Mesenchymal stem cell (in vitro differentiated cells and primary cell): ENCODE data around the gene EFHC1.

Experiments used
- DNase-seq: peaks from one replicate; pipeline ENCODE4 v3.0.0-alpha.2; 2013
- H2AFZ ChIP-seq: one replicate; pipeline ENCODE4 v1.6.1; 2013; ENCODE audit warnings: low read depth, mild to moderate bottlenecking, control low read depth, inconsistent platforms, low read length, moderate library complexity
- H2AK5ac ChIP-seq: 2 replicates; pipeline ENCODE4 v1.6.1; 2013; ENCODE audit warnings: low read length, moderate library complexity, mild to moderate bottlenecking, inconsistent platforms; ENCODE audit not compliant: severe bottlenecking
- H2BK120ac ChIP-seq: one replicate; pipeline ENCODE4 v1.6.1; 2013; ENCODE audit warnings: low read depth, mild to moderate bottlenecking, inconsistent platforms, low read length, moderate library complexity
- H2BK12ac ChIP-seq, 2 experiments: one replicate each; pipeline ENCODE4 v1.6.1; 2013; ENCODE audit warnings: inconsistent platforms in 2 of 2, low read length in 2 of 2, mild to moderate bottlenecking in 2 of 2, moderate library complexity in 2 of 2, control low read depth in 1 of 2
- H2BK15ac ChIP-seq: one replicate; pipeline ENCODE4 v1.6.1; 2013; ENCODE audit warnings: mild to moderate bottlenecking, low read depth, inconsistent platforms; ENCODE audit not compliant: poor library complexity, severe bottlenecking
- H2BK5ac ChIP-seq: 2 replicates; pipeline ENCODE4 v1.6.1; 2013; ENCODE audit warnings: low read depth, mild to moderate bottlenecking, low read length, control low read depth, inconsistent platforms; ENCODE audit not compliant: poor library complexity, severe bottlenecking
- H3K14ac ChIP-seq, 2 experiments: one replicate each; pipeline ENCODE4 v1.6.1; 2013; ENCODE audit warnings: inconsistent platforms in 2 of 2, low read length in 2 of 2, control low read depth in 1 of 2, mild to moderate bottlenecking in 1 of 2, moderate library complexity in 1 of 2
- H3K18ac ChIP-seq, 2 experiments: one replicate each; pipeline ENCODE4 v1.6.1; 2013; ENCODE audit warnings: inconsistent platforms in 2 of 2, low read length in 2 of 2, control low read depth in 1 of 2, low read depth in 1 of 2, mild to moderate bottlenecking in 1 of 2
- H3K23ac ChIP-seq, 2 experiments: one replicate each; pipeline ENCODE4 v1.6.1; 2013; ENCODE audit warnings: inconsistent platforms in 2 of 2, low read length in 2 of 2, mild to moderate bottlenecking in 2 of 2, moderate library complexity in 2 of 2, control low read depth in 1 of 2
- H3K27ac ChIP-seq: 2 replicates; pipeline ENCODE4 v1.5.1; 2013; ENCODE audit warnings: mild to moderate bottlenecking, moderate library complexity, low read length, control low read depth, inconsistent platforms; ENCODE audit not compliant: poor library complexity, severe bottlenecking
- H3K27me3 ChIP-seq, 2 experiments: 2 replicates each; pipeline versions ENCODE4 v1.6.1 to v1.7.0; 2013; ENCODE audit warnings: low read length in 2 of 2, mild to moderate bottlenecking in 2 of 2, moderate library complexity in 2 of 2, control low read depth in 1 of 2, inconsistent platforms in 1 of 2; ENCODE audit not compliant: control insufficient read depth in 1 of 2, insufficient read depth in 1 of 2
- H3K36me3 ChIP-seq, 2 experiments: 2 replicates each; pipeline versions ENCODE4 v1.6.1 to v1.7.0; 2013; ENCODE audit warnings: low read length in 2 of 2, control low read depth in 1 of 2, inconsistent platforms in 1 of 2, low read depth in 1 of 2, mild to moderate bottlenecking in 1 of 2; ENCODE audit not compliant: insufficient read depth in 2 of 2, control insufficient read depth in 1 of 2
- H3K4ac ChIP-seq, 2 experiments: one replicate each; pipeline ENCODE4 v1.6.1; 2013; ENCODE audit warnings: inconsistent platforms in 2 of 2, low read length in 2 of 2, mild to moderate bottlenecking in 2 of 2, moderate library complexity in 2 of 2, control low read depth in 1 of 2, low read depth in 1 of 2
- H3K4me1 ChIP-seq: 2 replicates; pipeline ENCODE4 v1.6.1; 2013; ENCODE audit warnings: low read depth, low read length, control low read depth; ENCODE audit not compliant: control insufficient read depth, insufficient read depth
- H3K4me2 ChIP-seq: 2 replicates; pipeline ENCODE4 v1.6.1; 2013; ENCODE audit warnings: low read length, mild to moderate bottlenecking, inconsistent platforms; ENCODE audit not compliant: poor library complexity, severe bottlenecking
- H3K4me3 ChIP-seq, 2 experiments: 2 replicates each; pipeline versions ENCODE4 v1.5.1 to v1.7.0; 2013; ENCODE audit warnings: low read length in 2 of 2, mild to moderate bottlenecking in 2 of 2, control low read depth in 1 of 2, low read depth in 1 of 2; ENCODE audit not compliant: insufficient read depth in 1 of 2
- H3K79me1 ChIP-seq: replicated peaks from 2 replicates; pipeline ENCODE4 v1.6.1; 2013; ENCODE audit warnings: mild to moderate bottlenecking, control low read depth, low read length, inconsistent platforms; ENCODE audit not compliant: poor library complexity, severe bottlenecking
- H3K9ac ChIP-seq: 2 replicates; pipeline ENCODE4 v1.7.0; 2013; ENCODE audit warnings: mild to moderate bottlenecking, low read length, moderate library complexity
- H3K9me3 ChIP-seq: 2 replicates; pipeline ENCODE4 v1.7.0; 2013; ENCODE audit warnings: mild to moderate bottlenecking, low read length; ENCODE audit not compliant: control insufficient read depth
- H4K8ac ChIP-seq: one replicate; pipeline ENCODE4 v1.6.1; 2013; ENCODE audit warnings: inconsistent platforms, mild to moderate bottlenecking, low read length, moderate library complexity
- H4K91ac ChIP-seq: one replicate; pipeline ENCODE4 v1.6.1; 2013; ENCODE audit warnings: mild to moderate bottlenecking, low read length, inconsistent platforms
- WGBS: methylation state at CpG from one replicate; pipeline ENCODE4 v1.1.7; 2013; ENCODE audit warnings: mixed read lengths; 5-methylcytosine and 5-hydroxymethylcytosine counted together

EFHC1 gene

DNA sequence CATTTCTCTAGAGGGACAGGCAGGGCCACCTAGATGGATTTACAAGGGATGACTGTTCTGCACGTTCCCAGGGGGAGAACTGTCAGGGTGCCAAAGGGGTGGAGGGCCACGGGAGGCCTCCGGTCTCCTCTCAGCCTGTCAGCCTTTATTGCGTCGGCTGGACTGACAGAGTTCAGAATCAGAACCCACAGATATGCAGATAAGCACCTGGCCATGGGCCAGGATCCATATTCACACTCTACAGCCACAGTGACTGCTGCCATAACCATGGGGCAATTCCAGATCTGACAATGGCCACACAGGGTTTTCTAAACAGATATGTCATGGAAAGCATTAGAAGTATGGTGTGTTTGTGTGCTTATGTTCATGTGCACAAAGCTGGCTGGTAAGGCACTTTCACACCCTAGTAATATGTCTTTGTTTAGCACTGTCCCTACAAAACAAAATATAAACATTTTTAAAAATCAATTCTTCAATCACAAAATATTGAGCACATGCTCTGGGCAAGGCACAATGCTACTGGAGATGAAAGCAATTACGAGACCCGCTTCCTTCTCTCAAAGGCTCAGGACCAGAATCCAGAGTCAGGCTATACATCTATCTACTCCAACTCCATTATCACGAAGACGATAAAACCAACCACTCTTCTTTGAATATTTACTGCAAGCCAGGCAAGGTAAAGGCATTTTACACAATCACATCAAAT is 127.7 kb downstream of the EFHC1 start:
- Histone ChIP-seq H3K14ac (peak overlapping the region in 1 of 2 experiments; percentile 1), H2BK120ac (no peak overlapping the region), H3K36me3 (peaks cover 4 to 61% of the 10 kb centered on the region in 2 experiments), H2BK15ac (no peak overlapping the region), H3K4me2 (no peak overlapping the region), H3K9ac (peak overlapping the region; percentile 6), H3K4ac (no peak overlapping the region), H3K23ac (no peak overlapping the region), H3K27me3 (no peaks in the 10 kb centered on the region), H4K8ac (no peak overlapping the region), H3K4me3 (no peak overlapping the region), H3K18ac (peak overlapping the region in 1 of 2 experiments; percentile 13), H2BK5ac (no peak overlapping the region), H3K79me1 (no peaks in the 10 kb centered on the region), H2AK5ac (peak overlapping the region; percentile 79), H3K9me3 (no peaks in the 10 kb centered on the region), H2AFZ (no peak overlapping the region), H3K4me1 (peaks cover 46% of the 10 kb centered on the region), H4K91ac (no peak overlapping the region), H2BK12ac (no peak overlapping the region), H3K27ac (peak overlapping the region; percentile 3)
- peak; percentile 77 for DNase-seq
- WGBS = 65% methylated on average over 9 of the region's 9 CpGs

DNA sequence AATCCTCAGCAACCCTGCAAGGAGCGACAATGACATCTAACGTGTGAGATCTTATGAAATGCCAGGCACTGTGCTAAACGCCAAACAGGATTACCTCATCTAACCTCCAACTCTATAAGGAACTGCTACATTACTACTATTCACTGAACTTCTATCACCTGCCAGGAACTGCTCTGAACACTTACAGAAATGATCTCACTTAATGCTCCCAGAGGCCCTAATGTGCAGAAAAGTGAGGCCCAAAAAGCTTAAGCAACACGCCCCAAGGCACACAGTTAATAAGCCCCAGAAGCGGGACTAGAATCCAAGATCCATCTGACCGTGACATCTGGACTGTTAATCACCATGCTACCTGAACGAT is 128.2 kb downstream of the EFHC1 start:
- Histone ChIP-seq H2AFZ (no peak overlapping the region), H3K9ac (no peak overlapping the region), H3K27me3 (no peaks in the 10 kb centered on the region), H3K36me3 (peaks cover 4 to 61% of the 10 kb centered on the region in 2 experiments), H3K14ac (no peak overlapping the region), H4K91ac (no peak overlapping the region), H2BK12ac (no peak overlapping the region), H4K8ac (no peak overlapping the region), H2BK120ac (no peak overlapping the region), H3K4me3 (no peak overlapping the region), H3K4me1 (peaks cover 47% of the 10 kb centered on the region), H3K23ac (no peak overlapping the region), H3K4me2 (no peak overlapping the region), H3K27ac (peak overlapping the region; percentile 3), H3K4ac (no peak overlapping the region), H3K18ac (no peak overlapping the region), H3K79me1 (no peaks in the 10 kb centered on the region), H2BK5ac (no peak overlapping the region), H2AK5ac (peak overlapping the region; percentile 50), H3K9me3 (no peaks in the 10 kb centered on the region), H2BK15ac (no peak overlapping the region)
- DNase-seq = no peak
- 91% methylated on average over 7 of the region's 7 CpGs for WGBS

GRCh38 chr6:52548999-52549398 is 128.9 kb downstream of the EFHC1 start:
- H3K4me1 ChIP-seq = peaks cover 52% of the 10 kb centered on the region
- 95% methylated on average over 5 of the region's 5 CpGs for WGBS
- H3K9me3 ChIP-seq = no peaks in the 10 kb centered on the region

GRCh38 chr6:52549428-52549827 is 129.3 kb downstream of the EFHC1 start:
- WGBS = 76% methylated on average over 4 of the region's 4 CpGs
- Histone ChIP-seq H3K4me2 (no peak overlapping the region), H3K4me3 (no peak overlapping the region), H4K91ac (no peak overlapping the region), H2BK120ac (no peak overlapping the region), H2AK5ac (peak overlapping the region; percentile 28), H3K9me3 (no peaks in the 10 kb centered on the region), H3K27me3 (no peaks in the 10 kb centered on the region), H3K4me1 (peaks cover 50% of the 10 kb centered on the region), H3K18ac (no peak overlapping the region), H3K79me1 (no peaks in the 10 kb centered on the region), H2BK12ac (no peak overlapping the region), H3K27ac (peak overlapping the region; percentile 96), H3K36me3 (peaks cover 9 to 55% of the 10 kb centered on the region in 2 experiments), H2BK5ac (no peak overlapping the region), H4K8ac (no peak overlapping the region), H3K4ac (no peak overlapping the region), H2AFZ (no peak overlapping the region), H3K14ac (no peak overlapping the region), H3K9ac (no peak overlapping the region), H2BK15ac (no peak overlapping the region), H3K23ac (no peak overlapping the region)
- DNase-seq = no peak

More at GRCh38 chr6:52548999-52549398, 128.9 kb downstream of the EFHC1 start:
- DNase-seq = no peak
- Histone ChIP-seq H3K18ac (no peak overlapping the region), H3K4me3 (no peak overlapping the region), H3K4me2 (no peak overlapping the region), H3K4ac (no peak overlapping the region), H3K36me3 (peaks cover 7 to 58% of the 10 kb centered on the region in 2 experiments), H3K23ac (no peak overlapping the region), H4K91ac (no peak overlapping the region), H3K79me1 (no peaks in the 10 kb centered on the region), H2AK5ac (no peak overlapping the region), H2BK5ac (no peak overlapping the region), H3K27ac (peak overlapping the region; percentile 96), H4K8ac (no peak overlapping the region), H2BK12ac (no peak overlapping the region), H3K9ac (no peak overlapping the region), H2BK15ac (no peak overlapping the region), H3K27me3 (no peaks in the 10 kb centered on the region), H3K14ac (no peak overlapping the region), H2BK120ac (no peak overlapping the region), H2AFZ (no peak overlapping the region)
